Stimulated activated CD4-positive, alpha-beta T cell treated with anti-CD3 and anti-CD28 coated beads, Interleukin-1b, Interleukin-23, amount 100 ng/mL, for 24 hours (primary cell): ENCODE measurements around the gene XRCC6.
"Not testable (repeated sequence)": the region's sequence is repeated elsewhere in the genome, so short reads cannot be mapped to it uniquely, and the experiment has no call there.

Experiments used
- DNase-seq, 4 experiments: peaks; one replicate each; pipeline ENCODE4 v3.0.0-alpha.2; 2020; ENCODE audit warnings: low read depth in 4 of 4, low spot score in 1 of 4

The XRCC6 gene

DNA sequence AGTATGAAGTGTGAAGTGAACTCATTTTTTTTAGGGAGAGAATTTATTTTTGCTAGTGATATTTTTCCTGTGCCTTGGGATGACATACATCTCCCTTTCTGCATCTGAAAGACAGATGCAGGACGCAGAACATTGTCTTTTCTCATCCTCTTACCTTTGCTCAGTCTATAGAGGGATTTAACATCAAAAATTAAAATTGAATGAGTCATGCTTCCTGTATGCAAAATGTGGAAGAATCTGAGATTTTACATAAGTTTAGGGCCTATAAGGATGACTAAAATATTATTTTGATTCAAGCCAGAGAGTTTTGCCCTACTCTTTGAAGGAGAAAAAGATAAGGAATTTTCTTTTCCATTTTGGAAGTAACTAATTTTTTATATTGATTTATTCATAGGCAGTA, 27.3 kb downstream of the XRCC6 start:
- DNase-seq: no peak

DNA sequence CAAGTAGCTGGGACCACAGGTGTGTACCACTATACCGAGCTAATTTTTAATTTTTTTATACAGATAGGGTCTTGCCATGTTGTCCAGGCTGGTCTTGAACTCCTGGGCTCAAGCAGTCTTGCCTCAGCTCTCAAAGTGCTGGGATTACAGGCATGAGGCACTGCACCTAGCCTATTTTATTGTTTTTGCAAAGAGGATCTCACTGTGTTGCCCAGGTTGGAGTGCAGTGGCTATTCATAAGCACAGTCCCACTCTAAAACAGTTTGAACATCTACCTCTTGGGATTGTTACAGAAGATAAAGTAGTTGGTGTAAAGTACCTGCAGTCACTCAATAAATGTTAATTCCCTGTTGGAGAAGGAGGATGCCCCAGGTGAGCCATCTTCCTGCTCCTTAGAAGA, 29.1 kb downstream of the XRCC6 start:
- DNase-seq: no peak

DNA sequence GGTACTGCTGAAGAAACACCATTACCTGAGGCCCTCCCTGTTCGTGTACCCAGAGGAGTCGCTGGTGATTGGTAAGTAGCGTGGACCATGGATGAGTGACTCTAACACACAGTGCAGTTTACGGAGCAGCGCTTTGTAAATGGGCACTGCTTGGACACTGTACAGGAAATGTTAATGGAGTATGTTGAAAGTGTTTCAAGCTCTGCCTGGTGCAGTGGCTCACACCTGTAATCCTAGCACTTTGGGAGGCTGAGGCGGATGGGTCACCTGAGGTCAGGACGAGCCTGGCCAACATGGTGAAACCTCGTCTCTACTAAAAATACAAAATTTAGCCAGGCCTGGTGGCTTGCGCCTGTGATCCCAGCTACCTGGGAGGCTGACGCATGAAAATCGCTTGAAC, 29.7 kb downstream of the XRCC6 start:
- no peak for DNase-seq

DNA sequence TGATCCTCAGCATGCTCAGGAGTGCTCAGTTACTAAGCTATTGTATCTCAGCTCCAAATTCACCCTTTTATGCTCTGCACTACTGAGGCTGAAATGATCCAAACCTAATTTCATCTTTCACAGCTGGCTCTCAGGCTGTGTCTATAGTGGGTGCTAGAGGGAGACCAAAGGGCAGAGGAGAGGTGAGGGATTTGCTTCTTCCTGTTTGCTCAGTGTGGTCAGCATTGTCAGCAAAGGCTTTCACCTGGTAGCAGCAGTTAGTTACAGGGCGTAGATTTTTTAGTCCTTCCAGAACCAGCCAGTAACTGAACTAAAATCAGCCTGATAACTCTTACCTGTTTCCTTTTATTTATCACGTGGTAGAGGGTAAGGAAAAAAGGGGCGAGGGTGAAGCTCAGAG, 33.2 kb downstream of the XRCC6 start:
- no peak for DNase-seq

DNA sequence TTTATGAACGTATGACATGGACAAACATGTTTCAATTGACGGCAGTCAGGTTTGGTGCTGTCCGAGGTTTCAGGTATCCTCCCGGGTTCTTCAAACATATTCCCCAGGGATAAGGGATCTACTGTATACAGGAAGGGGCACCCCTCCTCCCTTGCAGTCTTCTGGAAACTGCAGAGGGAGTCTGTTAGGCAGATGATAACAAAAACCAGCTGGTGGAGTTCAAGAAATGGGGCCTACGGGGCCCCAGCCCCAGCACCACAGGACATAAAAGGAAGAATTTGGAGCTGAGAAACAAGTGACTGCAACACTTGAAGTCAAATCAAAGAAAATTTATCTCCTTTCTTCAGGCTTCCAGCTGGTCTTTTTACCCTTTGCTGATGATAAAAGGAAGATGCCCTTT, 35.5 kb downstream of the XRCC6 start:
- DNase-seq: no peak

DNA sequence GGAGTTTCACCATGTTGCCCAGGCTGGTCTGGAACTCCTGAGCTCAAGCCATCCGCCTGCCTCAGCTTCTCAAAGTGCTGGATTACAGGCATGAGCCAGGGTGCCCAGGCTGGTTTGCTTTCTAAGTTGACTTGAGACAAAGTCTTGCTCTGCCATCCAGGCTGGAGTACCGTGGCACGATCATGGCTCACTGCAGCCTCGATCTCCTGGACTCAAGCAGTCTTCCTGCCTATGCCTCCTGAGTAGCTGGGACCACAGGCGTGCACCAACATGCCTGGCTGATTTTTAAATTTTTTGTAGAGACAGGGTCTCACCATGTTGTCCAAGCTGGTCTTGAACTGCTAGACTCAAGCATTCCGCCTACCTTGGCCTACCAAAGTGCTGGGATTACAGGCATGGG, 36.6 kb downstream of the XRCC6 start:
- DNase-seq: no peak

DNA sequence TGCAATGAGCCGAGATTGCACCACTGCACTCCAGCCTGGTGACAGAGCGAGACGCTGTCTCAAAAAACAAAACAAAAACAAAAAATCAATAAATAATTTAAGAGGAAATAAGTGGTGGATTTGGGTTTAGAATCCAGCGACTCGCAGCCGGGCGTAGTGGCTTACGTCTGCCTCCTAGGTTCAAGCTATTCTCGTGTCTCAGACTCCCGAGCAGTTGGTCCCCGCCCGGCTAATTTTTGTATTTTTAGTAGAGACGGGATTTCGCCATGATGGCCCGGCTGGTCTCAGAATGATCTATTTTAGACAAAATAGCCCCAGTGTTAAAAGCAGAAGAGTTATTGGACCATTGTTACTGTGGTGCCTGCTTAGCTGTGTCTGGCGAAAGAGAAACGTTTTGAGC, 37.8 kb downstream of the XRCC6 start:
- no peak for DNase-seq

DNA sequence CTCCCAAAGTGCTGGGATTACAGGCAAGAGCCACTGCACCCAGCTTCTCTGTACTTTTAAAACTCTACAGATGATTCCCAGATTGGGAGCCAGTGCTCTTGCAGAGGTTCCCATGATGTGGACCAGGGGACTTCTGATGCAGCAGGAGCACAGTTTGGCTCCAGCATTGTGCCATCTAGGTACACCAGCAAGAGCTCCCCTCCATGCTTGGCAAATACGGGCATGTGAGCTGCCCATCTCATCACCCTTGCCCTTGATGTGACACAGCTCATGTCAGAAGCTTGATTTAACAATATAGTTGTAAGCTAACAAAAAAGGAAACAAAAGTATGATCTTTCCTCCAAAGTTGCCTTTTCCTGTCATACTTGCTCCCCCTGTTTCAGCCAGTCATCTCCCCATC, 38.8 kb downstream of the XRCC6 start:
- no peak for DNase-seq

DNA sequence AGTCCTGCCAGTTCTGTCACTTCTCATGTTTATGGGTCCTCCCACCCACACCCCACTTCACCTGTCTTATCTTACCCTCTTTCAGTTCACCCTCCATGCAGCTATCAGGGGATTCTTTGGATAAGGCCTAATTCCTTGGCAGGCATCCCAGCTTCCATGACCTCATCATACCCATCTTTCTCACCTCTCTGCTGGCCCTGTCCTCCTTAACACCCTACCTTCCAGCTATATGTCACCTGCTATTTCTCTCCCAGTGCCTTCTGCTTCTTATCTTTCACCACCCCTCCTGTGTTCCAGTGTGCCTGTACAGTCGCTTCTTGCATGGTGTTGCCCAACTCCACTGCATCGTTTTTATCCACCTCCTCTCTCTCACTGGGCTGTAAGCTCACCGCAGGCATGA, 39.3 kb downstream of the XRCC6 start:
- DNase-seq: no peak

DNA sequence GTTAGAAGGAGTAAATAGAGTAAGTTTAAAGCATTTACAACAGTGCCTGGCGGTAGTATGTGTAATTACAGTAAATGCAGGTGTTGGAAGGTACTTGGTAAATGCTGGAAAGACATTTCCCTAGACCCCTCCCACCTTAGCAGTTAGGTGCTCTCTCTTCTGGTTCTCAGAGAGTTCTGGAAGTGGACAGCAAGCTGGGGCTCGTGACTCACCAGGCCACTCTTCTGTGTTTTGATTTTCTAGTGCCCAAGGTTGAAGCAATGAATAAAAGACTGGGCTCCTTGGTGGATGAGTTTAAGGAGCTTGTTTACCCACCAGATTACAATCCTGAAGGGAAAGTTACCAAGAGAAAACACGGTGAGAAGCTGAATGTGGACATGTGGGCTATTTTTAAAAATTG, 40.0 kb downstream of the XRCC6 start:
- no peak for DNase-seq

DNA sequence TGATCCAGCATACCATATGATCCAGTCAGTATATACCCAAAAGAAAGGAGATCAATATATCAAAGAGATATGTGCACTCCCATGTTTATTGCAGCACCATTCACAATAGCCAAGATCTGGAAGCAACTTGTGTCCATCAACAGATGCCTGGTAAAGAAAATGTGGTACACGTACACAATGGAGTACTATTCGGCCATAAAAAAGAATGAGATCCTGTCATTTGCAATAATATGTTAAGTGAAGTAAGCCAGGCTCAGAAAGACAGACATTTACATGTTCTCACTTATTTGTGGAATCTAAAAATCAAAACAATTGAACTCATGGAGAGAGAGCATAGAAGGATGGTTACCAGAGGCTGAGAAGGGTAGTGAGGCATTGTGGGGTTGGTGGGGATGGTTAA, 40.6 kb downstream of the XRCC6 start:
- DNase-seq: no peak

DNA sequence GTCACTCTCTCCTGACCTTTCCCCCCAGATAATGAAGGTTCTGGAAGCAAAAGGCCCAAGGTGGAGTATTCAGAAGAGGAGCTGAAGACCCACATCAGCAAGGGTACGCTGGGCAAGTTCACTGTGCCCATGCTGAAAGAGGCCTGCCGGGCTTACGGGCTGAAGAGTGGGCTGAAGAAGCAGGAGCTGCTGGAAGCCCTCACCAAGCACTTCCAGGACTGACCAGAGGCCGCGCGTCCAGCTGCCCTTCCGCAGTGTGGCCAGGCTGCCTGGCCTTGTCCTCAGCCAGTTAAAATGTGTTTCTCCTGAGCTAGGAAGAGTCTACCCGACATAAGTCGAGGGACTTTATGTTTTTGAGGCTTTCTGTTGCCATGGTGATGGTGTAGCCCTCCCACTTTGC, 42.5 kb downstream of the XRCC6 start:
- not testable (repeated sequence) for DNase-seq

DNA sequence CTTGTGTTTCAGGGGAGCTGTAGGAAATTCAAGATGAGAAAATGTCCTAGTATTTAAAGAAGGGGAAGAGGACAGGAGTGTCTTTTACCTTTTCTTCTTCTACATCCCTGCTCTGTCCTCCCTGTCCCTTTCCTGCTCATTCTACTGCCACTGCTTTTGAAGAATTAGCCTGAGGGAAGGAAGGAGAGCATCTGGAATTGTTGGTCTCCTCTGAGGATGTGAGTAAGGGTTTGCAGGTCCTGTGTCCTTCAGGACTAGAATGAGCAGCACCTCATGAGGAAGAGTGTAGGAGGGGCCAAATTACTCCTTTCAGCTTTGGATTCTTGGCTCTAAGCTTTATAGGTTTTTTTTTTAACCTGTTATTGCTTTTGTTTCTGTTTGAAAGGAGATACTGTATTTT, 43.4 kb downstream of the XRCC6 start:
- no peak for DNase-seq

DNA sequence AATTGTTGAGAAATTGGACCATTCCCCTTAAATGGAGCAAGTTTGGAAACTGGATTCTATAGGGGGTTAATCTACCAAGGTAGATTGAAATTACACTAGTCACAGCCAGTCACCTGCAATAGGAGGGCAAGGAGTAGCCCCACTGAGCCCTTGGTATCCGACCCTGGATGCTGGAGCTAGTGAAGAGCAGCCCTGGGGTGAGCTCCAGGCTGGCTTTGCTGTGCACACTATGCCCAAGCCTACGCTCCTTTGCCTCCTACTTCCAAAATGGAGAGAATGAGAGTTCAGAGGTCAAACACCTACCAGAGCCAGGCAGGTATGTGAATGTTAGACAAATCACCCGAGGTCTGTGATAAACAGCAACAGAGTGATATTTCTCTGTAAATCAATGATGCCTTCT, 43.9 kb downstream of the XRCC6 start:
- DNase-seq: no peak

DNA sequence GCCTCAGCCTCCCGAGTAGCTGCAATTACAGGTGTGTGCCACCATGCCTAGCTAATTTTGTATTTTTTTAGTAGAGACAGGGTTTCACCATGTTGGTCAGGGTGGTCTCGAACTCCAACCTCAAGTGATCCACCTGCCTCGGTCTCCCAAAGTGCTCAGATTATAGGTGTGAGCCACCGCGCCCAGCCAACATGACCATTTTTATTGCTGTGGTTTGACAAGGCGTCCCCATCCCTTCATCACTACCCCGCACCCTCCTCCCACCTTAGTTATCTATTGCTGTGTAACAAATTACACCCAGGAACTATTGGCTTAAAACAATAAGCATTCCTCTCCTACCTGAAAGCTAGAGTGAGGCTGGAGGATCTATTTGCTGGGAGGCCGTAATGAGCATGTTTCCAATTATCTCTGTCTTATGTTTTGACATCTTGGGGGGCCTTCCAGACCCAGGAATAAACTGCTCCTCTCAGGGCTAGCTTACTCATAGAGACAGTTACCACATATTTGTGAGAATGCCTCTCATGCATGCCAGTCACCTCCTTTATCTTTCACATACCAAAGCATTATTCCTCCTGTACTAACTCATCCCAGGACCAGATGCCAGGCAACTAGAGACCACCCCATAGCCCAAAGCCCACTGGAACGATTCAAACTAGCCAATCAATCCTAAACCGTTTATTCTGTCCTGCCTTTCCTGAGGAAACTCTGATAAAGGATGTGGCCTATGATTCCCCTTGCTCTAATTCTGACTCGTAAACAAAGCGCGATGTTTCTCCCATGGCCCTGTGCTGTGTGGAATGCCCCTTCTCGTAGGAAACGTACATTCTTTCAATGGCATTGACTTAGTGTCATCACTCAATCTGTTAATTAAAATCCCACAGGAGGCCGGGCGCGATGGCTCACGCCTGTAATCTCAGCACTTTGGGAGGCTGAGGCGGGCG, 48.1 kb downstream of the XRCC6 start:
- DNase-seq: no peak

DNA sequence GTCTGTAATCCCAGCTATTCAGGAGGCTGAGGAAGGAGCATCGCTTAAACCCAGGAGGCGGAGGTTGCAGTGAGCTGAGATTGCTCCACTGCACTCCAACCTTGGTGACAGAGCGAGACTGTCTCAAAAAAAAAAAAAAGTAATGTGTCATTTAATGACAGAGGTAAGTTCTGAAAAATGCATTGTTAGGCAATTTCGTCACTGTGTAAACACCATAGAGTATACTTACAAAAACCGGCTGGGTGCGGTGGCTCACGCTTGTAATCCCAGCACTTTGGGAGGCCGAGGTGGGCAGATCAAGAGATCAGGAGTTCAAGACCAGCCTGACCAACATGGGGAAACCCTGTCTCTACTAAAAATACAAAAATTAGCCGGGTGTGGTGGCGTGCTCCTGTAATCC, 51.0 kb downstream of the XRCC6 start:
- not testable (repeated sequence) for DNase-seq

DNA sequence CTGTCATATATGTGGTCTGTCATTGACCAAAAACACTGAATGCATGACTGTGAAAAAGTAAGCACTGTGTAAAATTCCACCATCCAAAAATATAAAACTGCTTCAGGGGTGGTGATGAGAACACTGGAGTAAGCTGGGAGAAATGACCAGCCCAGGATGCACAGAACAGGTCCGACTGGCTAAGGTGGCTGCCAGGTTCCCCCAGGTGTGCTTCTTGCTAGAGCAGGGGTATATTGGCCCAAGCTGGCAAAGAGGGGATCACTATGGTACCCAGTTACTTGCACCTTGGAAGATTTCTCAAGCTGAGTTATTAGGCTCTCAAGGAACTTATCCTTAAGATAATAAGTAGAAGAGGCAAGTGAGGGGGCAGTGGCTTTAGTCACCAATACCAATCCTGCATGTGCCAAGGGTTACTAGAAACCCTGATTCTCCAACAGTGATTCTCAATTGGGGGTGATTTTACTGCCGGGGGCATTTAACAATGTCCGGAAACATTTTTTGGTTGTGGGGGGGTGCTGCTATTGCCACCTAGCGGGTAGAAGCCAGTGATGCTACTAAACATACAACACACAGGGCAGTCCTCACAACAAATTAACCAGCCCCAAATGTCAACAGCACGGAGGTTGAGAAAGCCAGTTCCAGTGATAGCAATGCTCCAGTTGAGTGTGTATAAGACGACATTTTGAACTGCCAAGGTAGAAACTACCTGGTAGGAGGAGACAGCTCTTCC, 51.9 kb downstream of the XRCC6 start:
- no peak for DNase-seq

DNA sequence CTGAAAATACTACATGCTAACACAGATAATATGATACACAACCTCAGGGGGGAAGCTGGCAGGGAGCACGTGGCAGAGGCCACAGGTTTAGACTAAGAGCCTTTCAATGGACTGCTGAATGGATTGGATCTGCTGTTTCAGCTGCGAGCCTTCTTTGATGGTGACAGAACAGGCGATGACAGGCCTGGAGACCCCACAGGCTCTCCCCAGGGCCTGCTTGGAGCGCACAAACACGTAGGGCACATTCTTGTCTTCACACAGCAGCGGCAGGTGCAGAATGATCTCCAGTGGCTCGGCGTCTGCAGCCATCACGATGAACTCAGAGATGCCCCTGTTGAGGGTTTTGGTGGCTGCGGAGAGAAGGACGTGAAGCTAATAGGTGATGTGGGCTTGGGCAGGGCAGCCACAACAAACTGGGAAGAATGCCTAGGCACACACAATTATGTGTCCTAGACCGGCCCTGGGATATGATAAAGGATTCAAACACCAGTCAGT, 53.8 kb downstream of the XRCC6 start:
- DNase-seq: no peak

DNA sequence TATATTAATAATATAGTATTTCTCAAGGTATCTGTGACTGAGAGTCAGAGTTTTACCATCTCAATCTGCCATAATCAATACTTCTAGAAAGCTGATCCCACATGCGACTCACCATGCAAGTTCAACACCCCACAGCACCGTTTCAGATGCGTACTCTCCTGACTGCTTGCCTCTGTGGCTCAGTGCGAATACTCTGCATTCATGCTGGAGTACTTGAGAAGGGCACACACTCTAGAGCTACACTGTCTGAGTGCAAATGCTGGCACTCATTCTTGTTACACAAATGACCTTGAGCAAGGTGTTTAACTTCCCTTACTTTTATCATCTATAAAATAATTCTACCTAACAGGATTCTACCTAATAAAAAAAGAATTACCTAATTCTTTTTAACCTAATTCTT, 55.0 kb downstream of the XRCC6 start:
- DNase-seq: no peak

DNA sequence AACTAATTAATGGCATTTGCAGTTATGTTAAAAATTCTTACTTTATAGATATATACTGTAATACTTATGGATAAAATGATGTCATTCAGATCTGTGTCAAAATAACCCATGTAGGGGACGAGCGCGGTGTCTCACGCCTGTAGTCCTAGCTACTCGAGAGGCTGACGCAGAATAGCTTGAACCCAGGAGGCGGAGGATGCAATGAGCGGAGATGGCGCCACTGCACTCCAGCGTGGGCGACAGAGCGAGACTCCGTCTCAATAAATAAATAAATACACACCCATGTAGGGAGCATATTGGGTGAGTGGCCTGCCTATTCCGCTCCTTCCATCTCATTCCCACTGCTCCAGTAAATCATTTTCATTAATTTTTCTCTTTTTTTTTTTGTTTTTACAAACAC, 60.5 kb downstream of the XRCC6 start:
- DNase-seq: no peak

DNA sequence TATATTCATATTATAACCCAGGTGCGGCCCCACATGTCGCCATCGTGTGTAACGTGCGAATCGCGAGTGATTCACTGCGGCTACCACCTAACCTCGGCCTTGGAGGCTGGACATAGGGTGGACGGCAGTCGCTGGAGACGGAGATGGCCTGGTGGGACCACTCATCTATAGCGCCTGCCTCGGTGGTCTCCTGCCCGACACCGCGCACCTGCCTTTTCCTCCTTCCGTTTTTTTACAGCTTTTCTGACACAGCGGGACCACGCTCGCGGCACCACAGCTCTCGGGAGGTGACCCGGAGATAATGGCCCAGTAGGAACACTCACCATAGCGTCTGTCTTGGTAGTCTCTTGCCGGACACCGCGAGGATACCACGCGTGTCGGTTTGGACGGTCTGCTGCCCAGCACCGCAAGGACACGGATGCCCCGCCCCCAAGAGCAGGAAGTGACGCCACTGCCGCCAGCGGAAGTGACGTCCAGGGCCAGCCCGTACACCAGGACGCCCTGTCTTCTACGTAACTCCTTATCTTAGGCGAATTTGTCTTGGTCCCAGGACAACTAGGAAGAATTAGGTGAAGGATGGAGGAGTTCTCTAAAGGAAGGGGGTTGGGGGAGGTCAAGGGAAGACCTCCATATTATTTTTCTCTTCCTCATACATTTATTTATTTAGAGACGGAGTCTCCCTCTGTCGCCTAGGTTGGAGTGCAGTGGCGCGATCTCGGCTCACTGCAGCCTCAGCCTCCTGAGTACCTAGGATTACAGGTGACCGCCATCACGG, 61.1 kb downstream of the XRCC6 start:
- peak; percentile 55 to 77 (median 70) for DNase-seq

DNA sequence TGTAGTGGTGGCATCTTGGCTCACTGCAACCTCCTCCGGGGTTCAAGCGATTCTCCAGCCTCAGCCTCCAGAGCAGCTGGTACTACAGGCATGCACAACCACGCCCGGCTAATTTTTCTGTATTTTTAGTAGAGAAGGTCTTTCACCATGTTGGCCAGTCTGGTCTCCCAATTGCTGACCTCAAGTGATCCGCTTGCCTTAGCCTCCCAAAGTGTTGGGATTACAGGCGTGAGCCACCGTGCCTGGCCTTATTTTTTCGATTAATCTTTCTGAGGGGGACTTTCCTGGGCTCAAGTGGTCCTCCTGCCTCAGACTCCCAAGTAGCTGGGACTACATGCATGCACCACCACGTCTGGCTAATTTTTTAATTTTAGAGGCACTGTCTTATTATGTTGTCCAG, 62.0 kb downstream of the XRCC6 start:
- DNase-seq: no peak
